ENCODE results near the gene AP1B1.
"Not testable (repeated sequence)": the region's sequence is repeated elsewhere in the genome, so short reads cannot be mapped to it uniquely, and the experiment has no call there.

The AP1B1 gene

DNA sequence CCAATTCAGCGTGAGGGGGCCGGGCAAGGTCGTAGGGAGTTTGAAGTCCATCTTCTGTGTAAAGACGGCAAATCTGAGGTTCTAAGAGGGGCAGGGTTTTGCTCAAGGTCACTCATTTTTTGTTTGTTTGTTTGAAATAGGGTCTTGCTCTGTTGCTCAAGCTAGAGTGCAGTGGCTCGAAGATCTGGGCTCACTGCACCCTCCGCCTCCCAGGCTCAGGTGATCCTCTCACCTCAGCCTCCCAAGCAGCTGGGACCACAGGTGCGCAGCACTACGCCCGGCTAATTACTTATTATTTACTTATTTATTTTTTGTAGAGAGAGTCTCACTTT, 355 bp upstream of the AP1B1 start:
- peak overlapping the region; percentile 72 for H3K4me3 ChIP-seq (ENCODE audit: low read depth, low read length)

DNA sequence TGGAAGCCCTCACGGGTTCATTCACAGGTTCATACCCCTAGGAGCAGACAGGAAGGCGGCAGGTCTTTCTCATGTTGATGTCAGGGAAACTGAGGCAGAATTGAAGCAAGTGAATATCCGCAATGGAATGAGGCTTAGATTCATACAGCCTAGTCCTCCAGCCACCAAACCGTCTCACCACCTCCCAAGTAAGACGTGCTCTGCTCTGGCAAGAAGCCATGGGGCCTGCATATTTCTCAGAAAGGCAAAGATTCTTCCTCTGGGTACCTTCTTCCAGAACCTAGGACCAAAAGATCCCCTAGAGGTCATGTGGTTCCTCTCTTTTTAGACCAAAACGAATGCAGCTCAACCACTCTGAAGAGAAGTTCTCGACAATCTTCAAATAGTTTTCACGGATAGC, 1.7 kb downstream of the AP1B1 start:
- no peak overlapping the region for H3K4me3 ChIP-seq (ENCODE audit: low read depth, low read length)

DNA sequence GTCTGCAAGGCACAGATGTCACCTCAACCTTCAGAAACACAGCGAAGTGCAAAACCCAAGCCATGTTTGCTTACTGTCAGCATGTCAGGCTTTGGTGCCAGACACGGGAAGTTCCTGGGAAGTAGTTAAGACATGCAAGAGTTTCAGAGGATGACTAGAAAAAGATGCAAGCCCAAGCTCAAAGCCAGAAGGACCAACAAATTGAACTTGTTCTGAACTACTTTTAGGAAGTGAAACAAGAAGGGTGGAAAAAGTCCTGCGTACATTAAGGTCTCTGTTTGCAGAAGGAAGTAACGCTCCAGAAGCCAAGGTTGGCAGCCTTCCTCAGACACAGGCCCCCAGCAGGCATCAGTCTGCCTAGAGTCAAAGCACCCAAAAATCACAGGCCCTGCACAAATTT, 2.6 kb downstream of the AP1B1 start:
- no peak overlapping the region for H3K4me3 ChIP-seq (ENCODE audit: low read depth, low read length)

DNA sequence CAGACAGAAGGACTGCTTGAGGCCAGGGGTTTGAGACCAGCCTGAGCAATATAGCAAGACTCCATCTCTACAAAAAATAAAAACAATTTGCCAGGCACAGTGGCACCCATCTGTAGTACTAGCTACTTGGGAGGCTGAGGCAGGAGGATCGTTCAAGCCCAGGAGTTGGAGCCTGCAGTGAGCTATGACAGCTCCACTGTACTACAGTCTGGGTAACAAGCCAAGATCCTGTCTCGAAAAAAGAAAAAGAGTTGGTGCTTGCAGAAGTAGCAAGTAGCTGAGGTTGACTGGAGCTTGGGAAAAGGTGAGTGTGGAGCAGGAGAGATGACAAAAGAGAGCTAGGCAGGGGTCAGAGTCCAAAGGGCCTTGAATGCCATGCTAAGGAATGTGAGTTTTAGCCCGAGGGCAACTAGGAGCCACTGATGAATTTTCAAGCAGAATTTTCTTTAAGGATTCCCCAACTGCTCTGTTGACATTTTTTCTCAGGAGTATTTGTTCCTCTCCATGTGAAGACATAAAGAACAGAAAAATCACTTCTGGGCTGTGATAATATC, 3.1 kb downstream of the AP1B1 start:
- H3K4me3 ChIP-seq (ENCODE audit: low read depth, low read length), result no peak overlapping the region

DNA sequence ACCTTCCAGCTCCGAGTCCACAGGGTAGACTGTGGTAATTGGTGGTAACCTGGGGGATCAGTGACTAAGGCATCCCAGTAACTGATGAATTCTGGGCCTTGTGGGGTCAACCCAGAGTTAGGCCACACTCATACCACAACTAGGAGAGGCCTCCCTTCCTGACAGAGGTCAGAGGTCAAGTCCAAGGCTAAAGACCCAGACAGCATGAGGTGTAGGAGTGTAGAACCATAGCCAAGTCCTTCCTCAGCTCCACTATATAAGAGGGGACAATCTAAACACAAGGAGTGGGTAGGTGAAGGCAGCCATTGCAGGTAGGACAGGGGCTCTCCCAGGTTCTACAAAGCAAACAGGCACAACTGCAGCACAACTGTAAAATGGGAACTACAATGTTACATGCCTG, 4.6 kb downstream of the AP1B1 start:
- no peak overlapping the region for H3K4me3 ChIP-seq (ENCODE audit: low read depth, low read length)

DNA sequence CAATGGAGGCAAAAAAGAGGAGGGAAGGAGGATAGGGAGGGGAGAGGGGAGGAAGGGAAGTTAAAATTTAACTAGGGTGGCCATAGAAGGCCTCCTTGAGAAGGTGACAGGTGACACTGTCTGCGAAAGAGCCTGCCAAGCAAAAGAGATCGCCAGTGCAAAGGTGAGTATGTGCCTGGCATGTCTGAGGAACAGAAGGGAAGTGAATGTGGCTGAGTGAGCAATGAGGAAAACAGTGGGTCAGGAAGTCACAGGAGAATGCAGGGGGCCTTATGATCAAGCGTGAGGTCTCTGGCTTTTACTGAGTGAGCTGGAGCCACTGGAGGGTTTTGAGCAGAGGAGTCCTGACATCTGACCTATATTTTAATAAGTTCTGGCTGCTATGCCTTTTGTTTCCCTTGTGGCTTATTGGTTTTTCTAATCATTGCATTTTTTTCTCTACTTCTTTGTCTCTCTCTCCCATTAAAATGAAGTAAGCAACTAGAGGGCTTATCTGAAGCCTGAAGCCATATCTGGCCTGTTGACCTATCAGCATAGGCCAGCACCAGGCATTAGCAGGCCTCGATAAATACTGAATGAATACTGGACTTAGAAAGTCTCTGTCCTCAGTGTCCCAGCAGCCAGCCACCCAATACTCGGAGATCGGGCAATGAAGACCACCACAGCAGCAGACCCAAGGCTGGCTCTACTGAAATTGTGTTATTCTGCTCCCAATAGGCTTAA, 5.6 kb downstream of the AP1B1 start:
- H3K4me3 ChIP-seq (ENCODE audit: low read depth, low read length), result no peak overlapping the region

DNA sequence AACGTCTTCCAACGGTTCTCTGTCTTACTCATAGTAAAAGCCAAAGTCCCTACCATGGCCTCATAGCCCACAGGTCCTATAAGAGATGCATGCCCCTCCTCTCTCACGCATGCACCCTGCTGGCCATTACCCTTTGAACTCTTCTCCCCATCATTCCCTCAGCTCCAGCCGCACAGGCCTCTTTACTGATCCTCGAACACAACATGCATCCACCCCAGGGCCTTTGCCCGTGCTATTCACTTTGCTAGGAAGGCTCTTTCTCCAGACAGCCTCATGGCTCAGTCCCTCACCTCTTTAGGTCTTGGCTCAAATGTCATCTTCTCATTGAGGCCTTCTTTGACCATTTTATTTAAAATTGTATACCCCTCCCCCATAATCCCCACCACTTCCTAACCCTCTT, 7.5 kb downstream of the AP1B1 start:
- no peak overlapping the region for H3K4me3 ChIP-seq (ENCODE audit: low read depth, low read length)

DNA sequence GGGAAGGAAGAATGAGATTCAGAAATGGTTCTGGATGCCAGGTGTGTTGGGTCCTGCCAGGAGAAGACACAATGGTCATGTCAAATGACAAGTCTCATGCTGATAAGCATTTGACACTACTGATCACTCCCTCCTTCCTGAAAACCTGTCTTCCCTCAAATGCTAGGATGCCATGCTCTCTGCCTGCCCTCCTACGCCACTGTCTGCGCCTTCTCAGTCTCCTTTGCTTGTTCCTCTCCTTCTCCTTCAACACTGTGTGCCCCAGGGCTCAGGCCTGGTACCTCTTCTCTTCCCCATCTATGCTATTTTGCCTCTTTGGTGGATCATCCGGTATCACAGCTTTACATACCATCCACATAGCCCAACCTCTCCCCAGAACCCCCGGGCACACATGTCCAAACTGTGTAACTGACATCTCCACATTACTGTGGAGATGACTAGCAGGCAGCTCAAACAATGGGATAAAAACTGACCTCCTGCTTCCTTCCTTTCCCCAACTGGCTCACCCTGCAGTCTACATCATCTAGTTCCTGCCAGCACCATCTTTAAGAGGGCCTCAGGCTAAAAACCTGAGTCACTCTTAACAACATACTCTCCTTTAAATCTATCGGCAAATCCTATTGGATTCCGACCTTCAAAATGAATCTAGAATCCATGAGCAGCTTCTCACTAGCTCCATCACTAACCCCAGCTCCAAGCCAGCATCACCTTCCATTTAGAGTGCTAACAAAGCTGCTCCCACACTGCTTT, 8.2 kb downstream of the AP1B1 start:
- no peak overlapping the region for H3K4me3 ChIP-seq (ENCODE audit: low read depth, low read length)

DNA sequence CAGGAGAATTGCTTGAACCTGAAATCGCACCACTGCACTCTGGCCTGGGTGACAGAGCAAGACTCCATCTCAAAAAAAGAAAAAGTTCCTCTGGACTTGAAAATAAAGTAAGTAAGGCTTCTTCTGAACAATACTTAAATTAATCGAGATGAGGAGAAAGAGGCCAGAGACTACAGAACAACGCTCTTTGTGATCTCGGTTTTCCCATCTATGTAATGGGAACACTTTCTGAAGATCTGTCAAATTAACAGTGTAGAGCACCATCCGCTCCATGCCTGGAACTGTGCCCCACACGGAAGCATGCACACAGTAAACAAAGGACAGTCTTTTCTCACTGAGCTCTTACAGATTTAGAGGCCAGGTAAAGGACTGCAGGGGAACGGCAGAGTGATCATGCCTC, 9.1 kb downstream of the AP1B1 start:
- no peak overlapping the region for H3K4me3 ChIP-seq (ENCODE audit: low read depth, low read length)

DNA sequence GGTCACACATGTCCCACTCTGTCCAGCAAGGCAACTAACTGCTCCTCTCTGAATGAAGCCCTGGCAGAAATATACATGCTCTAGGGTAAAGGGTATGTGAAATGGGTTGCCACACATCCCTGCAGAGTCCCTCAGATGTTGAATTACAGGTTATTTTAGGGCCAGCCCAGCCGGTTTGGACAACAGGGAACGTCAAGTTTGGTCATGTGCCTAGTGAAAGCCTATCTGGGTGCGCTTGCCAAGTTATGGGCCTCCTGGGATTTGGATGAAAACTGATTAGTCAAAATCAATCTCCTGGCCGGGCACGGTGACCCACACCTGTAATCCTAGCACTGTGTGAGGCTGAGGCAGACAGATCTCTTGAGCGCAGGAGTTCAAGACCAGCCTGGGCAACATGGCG, 10.4 kb downstream of the AP1B1 start:
- H3K4me3 ChIP-seq (ENCODE audit: low read depth, low read length), result no peak overlapping the region

DNA sequence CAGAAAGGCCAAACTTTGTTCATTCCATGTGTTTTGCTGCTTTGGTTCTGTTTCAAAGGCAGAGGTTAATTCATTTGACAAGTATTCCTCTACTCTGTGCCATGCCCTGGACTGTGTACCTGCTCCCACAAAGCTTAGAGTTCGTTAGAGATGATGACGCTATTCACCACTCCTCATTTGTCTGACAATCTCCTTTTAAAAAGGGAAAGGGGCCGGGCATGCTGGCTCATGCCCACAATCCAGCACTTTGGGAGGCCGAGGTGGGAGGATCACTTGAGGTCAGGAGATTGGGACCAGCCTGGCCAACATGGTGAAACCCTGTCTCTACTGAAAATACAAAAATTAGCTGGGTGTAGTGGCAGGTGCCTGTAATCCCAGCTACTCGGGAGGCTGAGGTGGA, 11.7 kb downstream of the AP1B1 start:
- H3K4me3 ChIP-seq (ENCODE audit: low read depth, low read length), result not testable (repeated sequence)

DNA sequence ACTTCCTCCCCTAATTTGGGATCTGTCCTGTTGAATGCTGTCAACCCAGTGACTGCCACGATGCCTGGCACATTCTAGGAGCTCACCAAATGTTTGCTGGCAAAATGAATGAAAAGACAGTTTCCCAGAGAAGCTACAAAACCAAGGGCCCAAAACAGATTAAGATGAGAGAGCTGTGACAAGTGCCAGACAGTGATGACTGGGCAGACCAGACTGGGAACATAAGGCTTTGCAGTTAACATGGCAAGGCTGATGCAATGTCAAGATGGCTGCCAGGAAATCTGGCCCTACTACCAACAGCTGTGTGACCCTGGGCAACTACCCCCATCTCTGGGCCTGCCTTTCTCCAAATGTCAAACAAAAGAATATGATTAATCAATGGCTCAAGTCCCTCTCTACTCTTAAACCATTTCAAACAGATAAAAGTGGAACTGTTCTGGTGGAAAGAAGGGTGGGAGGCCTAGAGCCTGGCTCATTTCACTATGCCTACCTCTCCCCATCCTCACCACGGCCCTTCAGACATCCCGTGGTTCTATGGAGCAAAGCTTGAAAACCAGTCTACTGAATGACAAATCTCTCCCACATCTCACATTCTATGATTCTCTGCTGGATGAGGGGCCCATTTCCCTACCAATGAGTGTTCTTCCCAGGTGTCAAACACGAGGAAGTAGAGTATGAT, 12.8 kb downstream of the AP1B1 start:
- H3K4me3 ChIP-seq (ENCODE audit: low read depth, low read length), result no peak overlapping the region

DNA sequence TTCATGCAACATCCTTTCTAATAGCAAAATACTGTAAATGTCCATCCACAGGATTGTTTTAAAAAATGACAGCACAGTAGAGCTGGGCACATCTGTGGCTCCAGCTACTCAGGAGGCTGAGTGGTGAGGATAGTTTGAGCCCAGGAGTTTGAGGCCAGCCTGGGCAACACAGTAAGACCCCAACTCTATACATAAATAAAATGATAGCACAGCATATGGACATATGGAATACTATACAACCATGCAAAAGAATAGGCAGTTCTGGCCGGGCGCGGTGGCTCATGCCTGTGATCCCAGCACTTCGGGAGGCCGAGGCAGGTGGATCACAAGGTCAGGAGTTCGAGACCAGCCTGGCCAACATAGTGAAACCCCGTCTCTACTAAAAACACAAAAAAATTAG, 13.6 kb downstream of the AP1B1 start:
- not testable (repeated sequence) for H3K4me3 ChIP-seq (ENCODE audit: low read depth, low read length)

DNA sequence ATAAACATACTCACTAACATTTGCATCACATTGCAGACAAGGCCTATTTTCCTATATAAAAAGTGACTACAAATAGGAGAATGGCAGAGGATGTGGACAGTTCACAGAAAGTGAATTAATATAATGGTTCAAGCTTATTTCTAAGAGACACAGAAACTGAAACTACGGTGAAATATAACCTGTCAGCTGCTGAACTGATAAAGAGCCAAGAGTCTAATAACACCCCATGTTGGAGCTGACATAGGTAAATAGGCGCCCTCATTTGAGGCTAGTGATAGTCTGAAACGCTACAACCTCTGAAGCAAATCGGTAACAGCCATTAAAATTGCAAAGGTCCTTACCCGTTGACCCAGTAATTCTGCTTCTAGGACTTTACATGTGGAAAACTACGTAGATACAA, 14.0 kb downstream of the AP1B1 start:
- no peak overlapping the region for H3K4me3 ChIP-seq (ENCODE audit: low read depth, low read length)

DNA sequence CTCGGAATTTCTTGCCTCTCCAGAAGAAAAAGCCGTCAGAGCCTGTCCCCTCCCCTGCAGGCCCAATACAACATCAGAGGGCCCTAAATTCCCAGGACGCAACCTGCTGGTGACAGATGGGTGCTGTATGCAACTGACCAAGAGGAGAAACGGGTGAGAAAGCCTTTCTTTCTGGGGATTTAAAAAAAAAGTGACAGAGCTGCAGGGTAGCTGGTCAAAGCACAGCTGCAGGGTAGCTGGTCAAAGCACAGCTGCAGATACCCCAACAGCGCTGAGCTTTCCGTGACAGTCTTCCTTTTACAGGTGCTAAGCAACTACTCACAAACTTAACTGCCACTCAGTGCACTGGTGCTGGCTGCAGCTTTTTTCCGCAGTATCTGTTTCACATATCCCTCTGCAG, 17.8 kb downstream of the AP1B1 start:
- no peak overlapping the region for H3K4me3 ChIP-seq (ENCODE audit: low read depth, low read length)

DNA sequence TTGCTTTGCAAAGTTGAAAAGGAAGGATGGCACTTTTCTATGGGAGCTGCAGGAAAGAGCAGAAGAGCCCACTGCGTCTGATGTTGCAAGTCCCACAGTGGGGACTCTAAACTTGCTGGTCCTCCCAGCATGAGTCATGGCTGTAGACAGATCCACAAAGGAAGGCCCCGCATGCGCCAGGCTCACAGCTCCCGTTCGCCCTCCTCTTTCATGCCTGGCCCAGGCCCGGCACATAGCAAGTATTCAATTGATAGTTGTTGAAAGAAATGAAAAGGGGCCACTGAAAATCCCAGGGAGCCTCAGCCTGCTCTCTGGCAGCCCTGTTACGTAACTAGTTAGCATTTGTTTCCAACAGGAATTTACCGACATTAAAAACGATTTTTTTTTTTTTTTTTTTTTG, 18.9 kb downstream of the AP1B1 start:
- H3K4me3 ChIP-seq (ENCODE audit: low read depth, low read length), result no peak overlapping the region

DNA sequence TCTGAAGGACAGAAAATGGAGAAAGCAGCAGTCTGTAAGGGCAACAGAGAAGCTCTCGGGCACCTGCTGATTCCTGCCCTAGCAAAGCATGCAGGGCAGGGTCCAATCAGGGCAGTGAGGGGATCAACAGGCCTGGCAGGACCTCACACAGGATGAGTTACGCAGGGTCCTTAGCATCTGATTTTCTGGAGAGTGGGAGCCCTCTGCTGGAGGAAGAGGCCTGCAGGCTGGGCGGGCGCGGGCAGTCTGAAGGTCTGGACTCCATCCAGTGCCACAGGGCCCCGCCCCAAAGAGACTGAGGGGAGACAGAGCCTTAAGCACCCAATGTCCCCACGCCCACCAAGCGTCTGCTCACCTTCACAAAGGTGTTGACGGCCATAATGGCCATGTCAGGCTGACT, 28.9 kb downstream of the AP1B1 start:
- H3K4me3 ChIP-seq (ENCODE audit: low read depth, low read length), result no peak overlapping the region

DNA sequence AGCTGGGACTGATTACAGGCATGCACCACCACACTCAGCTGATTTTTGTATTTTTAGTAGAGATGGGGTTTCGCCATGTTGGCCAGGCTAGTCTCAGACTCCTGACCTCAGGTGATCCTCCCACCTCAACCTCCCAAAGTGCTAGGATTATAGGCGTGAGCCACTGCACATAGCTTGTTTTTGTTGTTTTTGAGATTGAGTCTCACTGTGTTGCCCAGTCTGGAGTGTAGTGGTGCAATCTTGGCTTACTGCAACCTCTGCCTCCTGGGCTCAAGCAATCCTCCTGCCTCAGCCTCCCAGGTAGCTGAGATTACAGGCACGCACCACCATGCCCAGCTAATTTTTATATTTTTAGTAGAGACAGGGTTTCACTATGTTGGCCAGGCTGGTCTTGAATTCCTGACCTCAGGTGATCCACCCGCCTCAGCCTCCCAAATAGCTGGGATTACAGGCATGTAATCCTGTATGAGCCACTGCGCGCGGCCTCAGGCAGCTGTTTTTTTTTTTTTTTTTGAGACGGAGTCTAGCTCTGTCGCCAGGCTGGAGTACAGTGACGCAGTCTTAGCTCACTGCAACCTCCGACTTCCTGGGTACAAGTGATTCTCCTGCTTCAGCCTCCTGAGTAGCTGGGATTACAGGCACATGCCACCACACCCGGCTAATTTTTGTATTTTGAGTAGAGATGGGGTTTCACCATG, 31.0 kb downstream of the AP1B1 start:
- H3K4me3 ChIP-seq (ENCODE audit: low read depth, low read length), result not testable (repeated sequence)

DNA sequence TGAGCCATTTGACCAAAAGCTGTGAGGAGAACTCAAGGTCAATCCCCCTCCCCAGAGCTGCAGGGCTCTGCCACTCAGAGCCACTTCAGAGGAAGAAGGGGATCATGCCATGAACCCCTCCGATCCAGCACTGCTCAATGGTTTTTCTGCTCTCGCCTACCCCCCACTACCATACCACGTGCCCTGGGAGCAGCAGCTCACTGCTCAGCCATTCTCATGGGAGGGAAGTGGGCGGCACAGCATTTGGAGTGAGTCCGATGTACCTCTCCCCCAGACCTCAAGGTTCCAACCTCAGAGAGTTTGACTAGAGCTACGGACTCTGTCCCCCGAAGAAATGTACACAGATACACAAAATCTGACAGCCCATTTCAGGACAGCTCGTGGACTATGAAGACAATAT, 34.5 kb downstream of the AP1B1 start:
- H3K4me3 ChIP-seq (ENCODE audit: low read depth, low read length), result no peak overlapping the region

DNA sequence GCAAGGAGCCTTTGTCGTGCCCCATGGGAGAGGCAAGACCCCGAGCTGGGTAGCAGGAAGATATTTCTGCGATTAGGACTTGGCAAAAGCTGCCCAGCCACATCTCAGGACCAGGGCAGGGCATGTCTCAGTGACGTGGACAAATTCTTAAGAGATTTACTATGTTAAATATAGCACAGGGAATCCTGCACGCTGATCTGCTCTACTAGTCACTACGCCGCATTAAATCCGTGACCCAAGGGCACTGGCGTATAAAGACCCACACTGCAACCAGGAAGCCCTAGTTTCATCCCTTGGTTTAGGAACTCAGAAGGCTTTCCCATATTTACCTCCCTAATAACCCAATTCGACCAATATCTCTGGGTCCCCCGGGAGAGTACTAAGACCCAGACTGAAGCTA, 35.1 kb downstream of the AP1B1 start:
- no peak overlapping the region for H3K4me3 ChIP-seq (ENCODE audit: low read depth, low read length)

DNA sequence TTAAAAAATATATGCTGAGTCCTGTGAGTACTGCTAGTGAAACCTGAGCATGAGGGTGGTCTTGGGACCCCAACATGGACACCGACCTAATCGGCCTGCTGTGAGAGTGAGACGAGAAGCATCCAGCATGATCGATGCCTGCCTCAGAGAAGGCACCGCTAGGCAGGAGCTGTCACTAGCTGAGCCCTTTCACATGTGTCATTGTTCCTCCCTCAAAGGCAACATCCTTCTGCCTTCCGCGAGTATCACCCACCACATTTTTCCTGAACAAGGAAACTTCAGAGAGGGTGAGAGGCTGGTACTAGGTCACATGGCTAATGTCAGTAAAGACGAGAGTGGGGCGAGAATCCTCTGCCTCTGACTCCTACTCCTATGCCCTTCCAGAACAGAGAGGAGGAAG, 35.6 kb downstream of the AP1B1 start:
- H3K4me3 ChIP-seq (ENCODE audit: low read depth, low read length), result no peak overlapping the region

All from iPS-11a (cell line).